ENCODE results near the gene FRMPD3. TPM values are rescaled to one million over a fixed set of nuclear protein-coding genes. Genes with fewer than 3 reads are reported as not detected.
A peak's percentile ranks its signal among the peaks of the same experiment; 100 is the strongest.

Gene FRMPD3
- 0.03 TPM for polyA plus RNA-seq (2013, experiment 1 of 2)
- polyA plus RNA-seq (2013, experiment 2 of 2) = 0.03 TPM

GRCh38 chrX:107448998-107449835, at the start of gene FRMPD3:
FRMPD3 (plus strand) TSS chrX:107449652; CDS start chrX:107526589, 76,937 bp downstream.
- Histone ChIP-seq H3K4me3 (ENCODE audit: insufficient read depth in 1 of 2, low read depth in 1 of 2, low read length in 2 of 2) (peak within 1 kb of the TSS; percentile 51 to 72), H2AFZ (ENCODE audit: low read depth, low read length) (no peak within 1 kb of the TSS), H3K4me2 (ENCODE audit: low read length, poor library complexity, severe bottlenecking) (peak within 1 kb of the TSS; percentile 76), H3K27ac (ENCODE audit: low read length, poor library complexity, severe bottlenecking) (no peak within 1 kb of the TSS), H3K18ac (ENCODE audit: low read depth in 1 of 2, low read length in 2 of 2) (no peak within 1 kb of the TSS), H4K91ac (ENCODE audit: low read length) (no peak within 1 kb of the TSS), H3K23ac (ENCODE audit: low read length in 2 of 2) (no peak within 1 kb of the TSS), H3K4me1 (ENCODE audit: control insufficient read depth, insufficient read depth, low read depth, low read length) (peaks cover 11% of the 10 kb centered on the region), H2BK15ac (ENCODE audit: low read depth, poor library complexity, severe bottlenecking) (no peak within 1 kb of the TSS), H3K9ac (ENCODE audit: low read length) (peak within 1 kb of the TSS; percentile 43), H3K9me3 (ENCODE audit: control insufficient read depth, low read length) (no peaks in the 10 kb centered on the region), H3K36me3 (ENCODE audit: control insufficient read depth in 1 of 2, insufficient read depth in 2 of 2, low read depth in 1 of 2, low read length in 2 of 2) (no peaks in the 10 kb centered on the region), H3K14ac (ENCODE audit: low read length in 2 of 2) (no peak within 1 kb of the TSS), H2AK5ac (ENCODE audit: low read length, severe bottlenecking) (no peak within 1 kb of the TSS), H3K79me1 (replicated peaks; ENCODE audit: low read length, poor library complexity, severe bottlenecking) (no peaks in the 10 kb centered on the region), H3K27me3 (ENCODE audit: control insufficient read depth in 1 of 2, insufficient read depth in 1 of 2, low read length in 2 of 2) (peaks cover 70 to 79% of the 10 kb centered on the region in 2 experiments), H3K4ac (ENCODE audit: low read depth in 1 of 2, low read length in 2 of 2) (no peak within 1 kb of the TSS), H4K8ac (ENCODE audit: low read length) (no peak within 1 kb of the TSS), H2BK120ac (ENCODE audit: low read depth, low read length) (no peak within 1 kb of the TSS), H2BK5ac (ENCODE audit: low read depth, low read length, poor library complexity, severe bottlenecking) (no peak within 1 kb of the TSS), H2BK12ac (ENCODE audit: low read length in 2 of 2) (no peak within 1 kb of the TSS)
- WGBS = 0% methylated on average over 16 of the region's 69 CpGs
- no peak for DNase-seq

- Histone ChIP-seq H2BK15ac (ENCODE audit: low read depth, poor library complexity, severe bottlenecking) (no peak overlapping the region), H3K9ac (ENCODE audit: low read length) (no peak overlapping the region), H3K27ac (ENCODE audit: low read length, poor library complexity, severe bottlenecking) (no peak overlapping the region), H2BK120ac (ENCODE audit: low read depth, low read length) (no peak overlapping the region), H2AK5ac (ENCODE audit: low read length, severe bottlenecking) (no peak overlapping the region), H3K4me2 (ENCODE audit: low read length, poor library complexity, severe bottlenecking) (no peak overlapping the region), H3K14ac (ENCODE audit: low read length in 2 of 2) (no peak overlapping the region), H2BK12ac (ENCODE audit: low read length in 2 of 2) (no peak overlapping the region), H3K27me3 (ENCODE audit: control insufficient read depth in 1 of 2, insufficient read depth in 1 of 2, low read length in 2 of 2) (peaks cover 0 to 52% of the 10 kb centered on the region in 2 experiments), H3K4ac (ENCODE audit: low read depth in 1 of 2, low read length in 2 of 2) (no peak overlapping the region), H3K4me1 (ENCODE audit: control insufficient read depth, insufficient read depth, low read depth, low read length) (no peaks in the 10 kb centered on the region), H2AFZ (ENCODE audit: low read depth, low read length) (no peak overlapping the region), H4K8ac (ENCODE audit: low read length) (no peak overlapping the region), H3K18ac (ENCODE audit: low read depth in 1 of 2, low read length in 2 of 2) (no peak overlapping the region), H3K36me3 (ENCODE audit: control insufficient read depth in 1 of 2, insufficient read depth in 2 of 2, low read depth in 1 of 2, low read length in 2 of 2) (no peaks in the 10 kb centered on the region), H3K4me3 (ENCODE audit: insufficient read depth in 1 of 2, low read depth in 1 of 2, low read length in 2 of 2) (no peak overlapping the region), H3K9me3 (ENCODE audit: control insufficient read depth, low read length) (no peaks in the 10 kb centered on the region), H3K23ac (ENCODE audit: low read length in 2 of 2) (no peak overlapping the region), H3K79me1 (replicated peaks; ENCODE audit: low read length, poor library complexity, severe bottlenecking) (no peaks in the 10 kb centered on the region), H2BK5ac (ENCODE audit: low read depth, low read length, poor library complexity, severe bottlenecking) (no peak overlapping the region), H4K91ac (ENCODE audit: low read length) (no peak overlapping the region)
- no peak for DNase-seq
- 86% methylated on average over 2 of the region's 2 CpGs for WGBS
These were observed 28.9 kb upstream of the FRMPD3 start for GRCh38 chrX:107420571-107420970.

GRCh38 chrX:107421337-107421861, 28.1 kb upstream of the FRMPD3 start:
- no peak overlapping the region for H3K18ac ChIP-seq (ENCODE audit: low read depth in 1 of 2, low read length in 2 of 2)
- no peak overlapping the region for H3K4ac ChIP-seq (ENCODE audit: low read depth in 1 of 2, low read length in 2 of 2)
- no peak overlapping the region for H3K23ac ChIP-seq (ENCODE audit: low read length in 2 of 2)
- no peak overlapping the region for H3K14ac ChIP-seq (ENCODE audit: low read length in 2 of 2)
- no peak overlapping the region for H2BK120ac ChIP-seq (ENCODE audit: low read depth, low read length)
- H3K4me1 ChIP-seq (ENCODE audit: control insufficient read depth, insufficient read depth, low read depth, low read length) = no peaks in the 10 kb centered on the region
- H2BK12ac ChIP-seq (ENCODE audit: low read length in 2 of 2) = no peak overlapping the region
- no peak overlapping the region for H2AFZ ChIP-seq (ENCODE audit: low read depth, low read length)
- H2BK15ac ChIP-seq (ENCODE audit: low read depth, poor library complexity, severe bottlenecking) = no peak overlapping the region
- H3K79me1 ChIP-seq (replicated peaks; ENCODE audit: low read length, poor library complexity, severe bottlenecking) = no peaks in the 10 kb centered on the region
- no peak overlapping the region for H3K9ac ChIP-seq (ENCODE audit: low read length)
- no peak overlapping the region for H2AK5ac ChIP-seq (ENCODE audit: low read length, severe bottlenecking)
- no peak overlapping the region for H3K27ac ChIP-seq (ENCODE audit: low read length, poor library complexity, severe bottlenecking)
- H3K36me3 ChIP-seq (ENCODE audit: control insufficient read depth in 1 of 2, insufficient read depth in 2 of 2, low read depth in 1 of 2, low read length in 2 of 2) = no peaks in the 10 kb centered on the region
- no peak for DNase-seq
- H3K4me2 ChIP-seq (ENCODE audit: low read length, poor library complexity, severe bottlenecking) = no peak overlapping the region
- no peak overlapping the region for H4K8ac ChIP-seq (ENCODE audit: low read length)
- no peak overlapping the region for H3K4me3 ChIP-seq (ENCODE audit: insufficient read depth in 1 of 2, low read depth in 1 of 2, low read length in 2 of 2)
- H3K9me3 ChIP-seq (ENCODE audit: control insufficient read depth, low read length) = no peaks in the 10 kb centered on the region
- H3K27me3 ChIP-seq (ENCODE audit: control insufficient read depth in 1 of 2, insufficient read depth in 1 of 2, low read length in 2 of 2) = peaks cover 0 to 45% of the 10 kb centered on the region in 2 experiments
- no peak overlapping the region for H4K91ac ChIP-seq (ENCODE audit: low read length)
- 89% methylated on average over 1 of the region's 3 CpGs for WGBS
- H2BK5ac ChIP-seq (ENCODE audit: low read depth, low read length, poor library complexity, severe bottlenecking) = no peak overlapping the region

- Histone ChIP-seq H4K8ac (ENCODE audit: low read length) (no peak overlapping the region), H2BK15ac (ENCODE audit: low read depth, poor library complexity, severe bottlenecking) (no peak overlapping the region), H3K79me1 (replicated peaks; ENCODE audit: low read length, poor library complexity, severe bottlenecking) (no peaks in the 10 kb centered on the region)
These were observed 20.4 kb upstream of the FRMPD3 start for GRCh38 chrX:107429090-107429489.

More at GRCh38 chrX:107429090-107429489, 20.4 kb upstream of the FRMPD3 start:
- peak; percentile 23 for DNase-seq
- Histone ChIP-seq H2BK120ac (ENCODE audit: low read depth, low read length) (no peak overlapping the region), H3K27me3 (ENCODE audit: control insufficient read depth in 1 of 2, insufficient read depth in 1 of 2, low read length in 2 of 2) (peaks cover 0 to 12% of the 10 kb centered on the region in 2 experiments), H4K91ac (ENCODE audit: low read length) (no peak overlapping the region), H3K9ac (ENCODE audit: low read length) (no peak overlapping the region), H3K14ac (ENCODE audit: low read length in 2 of 2) (no peak overlapping the region), H2BK12ac (ENCODE audit: low read length in 2 of 2) (no peak overlapping the region), H3K23ac (ENCODE audit: low read length in 2 of 2) (no peak overlapping the region), H2AK5ac (ENCODE audit: low read length, severe bottlenecking) (no peak overlapping the region), H2AFZ (ENCODE audit: low read depth, low read length) (no peak overlapping the region), H3K4me1 (ENCODE audit: control insufficient read depth, insufficient read depth, low read depth, low read length) (no peaks in the 10 kb centered on the region), H3K4ac (ENCODE audit: low read depth in 1 of 2, low read length in 2 of 2) (no peak overlapping the region), H3K9me3 (ENCODE audit: control insufficient read depth, low read length) (peaks cover 10% of the 10 kb centered on the region), H3K36me3 (ENCODE audit: control insufficient read depth in 1 of 2, insufficient read depth in 2 of 2, low read depth in 1 of 2, low read length in 2 of 2) (no peaks in the 10 kb centered on the region), H3K27ac (ENCODE audit: low read length, poor library complexity, severe bottlenecking) (no peak overlapping the region), H3K4me2 (ENCODE audit: low read length, poor library complexity, severe bottlenecking) (no peak overlapping the region), H3K18ac (ENCODE audit: low read depth in 1 of 2, low read length in 2 of 2) (no peak overlapping the region), H3K4me3 (ENCODE audit: insufficient read depth in 1 of 2, low read depth in 1 of 2, low read length in 2 of 2) (no peak overlapping the region), H2BK5ac (ENCODE audit: low read depth, low read length, poor library complexity, severe bottlenecking) (no peak overlapping the region)
- 60% methylated on average over 5 of the region's 6 CpGs for WGBS
